ENCODE results near the gene GSTK1.

Gene GSTK1

GRCh38 chr7:143239813-143240212 is 23.4 kb upstream of the GSTK1 start:
- DNase-seq = no peak

GRCh38 chr7:143240291-143241168 is 22.7 kb upstream of the GSTK1 start:
- DNase-seq = peak; percentile 80 to 87

DNA sequence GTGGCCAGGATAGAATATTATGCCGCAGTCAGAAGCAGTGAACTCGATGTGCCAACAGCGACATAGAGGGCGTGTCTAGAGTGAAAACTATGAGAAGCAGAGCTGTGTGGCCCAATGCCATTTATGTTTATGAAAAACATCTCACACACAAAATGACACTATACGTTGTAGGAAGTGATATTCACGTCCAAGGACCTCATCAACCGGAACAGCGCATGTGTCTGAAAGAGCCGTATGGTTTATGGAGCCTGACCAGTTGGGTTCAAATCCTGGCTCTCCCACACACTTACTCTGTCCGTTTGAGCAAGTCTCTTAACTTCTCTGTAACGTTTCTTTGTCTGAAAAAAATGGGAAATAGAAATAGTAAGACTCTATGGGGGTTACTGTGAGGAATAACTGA is 20.9 kb upstream of the GSTK1 start:
- DNase-seq = no peak

GRCh38 chr7:143243111-143243510 is 20.1 kb upstream of the GSTK1 start:
- DNase-seq = no peak

DNA sequence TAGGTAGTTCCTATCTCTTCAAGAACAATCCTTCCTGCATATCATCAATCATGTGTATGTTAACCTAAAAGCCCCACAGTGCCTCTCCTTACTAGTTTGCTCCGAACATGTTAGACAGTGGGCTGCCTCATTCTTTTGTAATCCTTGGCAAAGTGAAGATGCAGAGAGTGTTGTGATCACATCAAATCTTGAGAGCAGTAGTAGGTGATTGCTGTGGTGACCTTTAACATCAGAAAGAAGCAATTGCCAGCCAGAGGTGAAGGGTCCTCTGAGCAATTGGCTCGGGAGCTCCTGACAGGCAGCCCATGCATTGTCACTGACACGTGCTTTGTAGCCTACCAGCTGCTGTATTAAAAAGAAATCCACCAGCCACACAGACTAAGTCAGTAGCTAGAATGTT is 19.6 kb upstream of the GSTK1 start:
- DNase-seq = no peak

- DNase-seq = no peak
Observed at GRCh38 chr7:143244321-143244720, 18.9 kb upstream of the GSTK1 start.

- DNase-seq = peak in 1 of 2 donors; percentile 18
Observed at GRCh38 chr7:143245123-143245522, 18.1 kb upstream of the GSTK1 start.

DNA sequence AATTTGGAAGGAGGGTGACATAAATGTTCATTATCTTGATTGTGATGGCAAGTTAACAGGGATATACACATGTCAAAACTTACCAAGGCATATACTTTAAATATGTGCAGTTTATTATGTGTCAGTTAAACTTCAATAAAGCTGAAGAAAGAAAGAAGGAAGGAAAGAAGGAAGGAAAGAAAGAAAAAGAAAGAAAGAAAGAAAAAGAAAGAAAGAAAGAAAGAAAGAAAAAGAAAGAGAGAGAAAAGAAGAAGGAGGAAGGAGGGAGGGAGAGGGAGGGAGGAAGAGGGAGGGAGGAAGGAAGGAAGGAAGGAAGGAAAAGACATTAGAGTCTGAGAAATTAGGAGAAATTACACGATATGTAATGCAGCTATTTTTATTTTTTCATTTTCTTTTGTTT is 15.9 kb upstream of the GSTK1 start:
- DNase-seq = no peak

DNA sequence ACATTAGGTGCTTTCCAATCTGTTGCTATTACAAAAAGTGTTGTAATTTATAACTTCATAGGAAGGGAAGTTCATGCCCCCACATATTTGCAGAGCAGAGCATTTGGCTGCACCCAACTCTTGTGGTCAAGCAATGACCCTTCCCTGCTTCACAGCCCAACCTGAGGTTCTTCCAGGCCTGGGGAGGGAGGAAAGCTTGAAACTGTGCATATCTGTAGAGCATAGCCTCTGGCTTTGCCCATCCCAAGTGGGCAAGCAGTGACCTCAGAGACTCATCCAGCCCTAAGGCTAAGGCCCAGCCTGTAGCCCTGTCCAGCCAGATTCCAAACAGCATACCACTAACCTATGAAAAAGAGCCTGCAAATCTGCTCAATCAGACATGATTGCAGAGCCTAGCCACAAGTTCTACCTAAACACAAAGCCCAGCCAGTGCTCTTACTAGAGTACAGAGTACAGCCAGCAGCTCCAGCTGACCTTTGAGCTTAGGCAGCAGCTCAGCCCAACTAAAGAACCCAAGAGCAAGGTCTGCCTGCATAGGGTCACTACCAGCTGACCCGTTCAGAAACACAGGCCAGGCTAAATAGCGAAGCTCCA is 14.4 kb upstream of the GSTK1 start:
- DNase-seq = no peak

DNA sequence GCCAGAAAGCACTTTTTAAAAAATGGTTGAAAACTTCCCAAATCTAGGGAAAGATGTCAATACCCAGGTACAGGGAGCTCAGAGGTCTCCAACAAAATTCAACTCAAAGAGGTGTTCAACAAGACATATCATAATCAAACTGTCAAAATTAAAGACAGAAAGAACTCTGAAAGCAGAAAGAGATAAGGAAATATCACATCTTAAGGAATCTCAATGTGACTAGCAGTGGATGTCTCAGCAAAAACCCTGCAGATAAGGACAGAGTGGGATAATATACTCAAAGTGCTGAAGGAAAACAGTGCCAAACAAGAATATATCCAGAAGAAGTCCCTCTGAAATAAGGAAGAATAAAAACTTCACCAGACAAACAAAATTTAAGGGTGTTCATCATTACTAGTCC is 13.0 kb upstream of the GSTK1 start:
- no peak for DNase-seq

- DNase-seq = peak in 1 of 2 donors; percentile 62
Observed at GRCh38 chr7:143250822-143251221, 12.4 kb upstream of the GSTK1 start.

GRCh38 chr7:143252006-143252405 is 11.2 kb upstream of the GSTK1 start:
- DNase-seq = peak in 1 of 2 donors; percentile 45

- peak in 1 of 2 donors; percentile 16 for DNase-seq
Observed at GRCh38 chr7:143255564-143255963, 7.7 kb upstream of the GSTK1 start.

- DNase-seq = no peak
Observed at GRCh38 chr7:143256325-143256724, 6.9 kb upstream of the GSTK1 start.

DNA sequence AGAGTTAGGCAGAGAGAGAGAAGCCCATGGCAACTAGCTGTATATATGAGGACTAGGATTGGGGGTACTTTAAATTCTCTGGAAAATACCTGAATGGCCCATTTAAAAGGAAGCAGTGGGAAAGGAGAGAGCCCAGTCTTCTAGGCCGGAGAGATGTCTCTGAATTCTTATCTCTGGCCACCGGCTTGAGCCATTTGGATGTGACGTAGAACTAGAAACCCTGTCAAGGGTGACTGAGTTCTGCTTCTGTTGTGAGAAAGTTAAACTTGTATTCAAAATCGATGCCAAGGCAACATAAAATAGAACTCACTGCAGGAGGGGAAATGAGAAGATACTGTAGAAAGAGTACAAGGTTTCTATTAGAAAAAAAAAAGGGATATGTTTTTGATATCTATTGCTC is 6.3 kb upstream of the GSTK1 start:
- peak in 1 of 2 donors; percentile 22 for DNase-seq

- DNase-seq = no peak
Observed at GRCh38 chr7:143257501-143257900, 5.7 kb upstream of the GSTK1 start.

DNA sequence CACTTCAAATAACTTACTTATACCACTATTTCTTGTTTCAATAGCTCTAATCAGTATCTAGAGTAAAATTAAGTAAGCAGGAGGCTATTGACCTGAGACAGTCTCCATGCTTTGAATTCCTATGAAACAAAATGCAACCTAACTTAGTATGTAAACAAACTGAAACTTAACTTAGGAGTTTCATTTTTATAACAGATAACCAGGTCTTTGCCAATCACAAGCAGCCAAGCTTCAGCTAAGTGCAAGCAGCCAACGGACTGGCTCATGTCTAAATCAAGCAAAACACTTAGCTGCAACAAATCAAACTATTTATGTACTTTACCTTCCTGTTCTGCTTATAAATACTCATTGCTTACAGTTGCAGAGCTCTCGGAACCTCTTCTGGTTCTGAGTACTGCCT is 4.4 kb upstream of the GSTK1 start:
- peak; percentile 43 to 64 for DNase-seq

DNA sequence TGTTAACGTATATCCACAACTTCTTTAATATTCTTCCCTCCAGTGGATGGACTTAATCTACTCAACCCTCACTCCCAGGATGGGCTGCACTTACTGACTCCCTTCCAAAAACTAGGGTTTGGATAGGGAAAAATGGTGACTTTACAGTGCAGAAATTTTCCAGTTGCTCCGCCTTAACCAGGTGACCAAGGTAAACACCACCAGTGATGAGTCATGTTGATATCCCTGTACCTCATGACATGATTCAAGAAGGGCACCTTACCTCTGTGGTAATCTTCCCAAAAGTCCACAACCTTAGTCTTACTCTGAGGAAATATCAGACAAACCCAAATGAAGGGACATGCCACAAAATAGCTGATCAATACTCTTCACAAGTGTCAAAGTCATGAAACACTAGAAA is 3.5 kb upstream of the GSTK1 start:
- DNase-seq = no peak

DNA sequence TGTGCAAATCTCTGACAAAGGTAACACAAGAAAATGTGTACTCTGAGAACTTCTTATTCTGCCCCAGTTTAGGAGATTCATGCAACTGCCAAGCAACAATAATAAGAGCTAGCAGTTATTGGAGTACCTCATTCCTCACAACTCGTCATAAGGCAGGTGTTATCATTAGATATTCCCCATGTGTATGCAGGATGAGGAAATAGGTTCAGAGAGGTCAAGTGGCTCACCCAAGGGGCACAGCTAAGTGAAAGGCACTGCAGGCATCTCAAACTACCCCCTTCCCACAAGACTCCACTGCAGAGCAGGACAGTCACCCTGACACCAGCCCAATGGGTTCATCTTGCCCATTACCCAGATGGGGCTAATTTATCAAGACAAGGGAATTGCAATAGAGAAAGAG is 1.3 kb upstream of the GSTK1 start:
- DNase-seq = no peak

DNA sequence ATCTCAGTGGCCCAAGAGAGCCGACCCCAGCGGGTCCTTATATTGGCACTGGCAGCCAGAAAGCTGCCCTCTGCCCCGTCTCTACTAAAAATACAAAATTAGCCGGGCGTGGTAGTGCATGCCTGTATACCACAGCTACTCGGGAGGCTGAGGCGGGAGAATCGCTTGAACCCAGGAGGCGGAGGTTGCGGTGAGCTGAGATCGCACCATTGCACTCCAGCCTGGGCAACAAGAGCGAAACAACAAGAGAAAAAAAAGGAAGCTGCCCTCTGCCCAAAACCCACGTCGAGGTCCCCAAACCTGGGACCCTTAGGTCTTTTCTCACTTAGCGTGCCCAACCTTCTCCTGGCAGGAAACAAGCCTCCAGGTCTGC is 941 bp downstream of the GSTK1 start:
- peak in 1 of 2 donors; percentile 12 for DNase-seq

DNA sequence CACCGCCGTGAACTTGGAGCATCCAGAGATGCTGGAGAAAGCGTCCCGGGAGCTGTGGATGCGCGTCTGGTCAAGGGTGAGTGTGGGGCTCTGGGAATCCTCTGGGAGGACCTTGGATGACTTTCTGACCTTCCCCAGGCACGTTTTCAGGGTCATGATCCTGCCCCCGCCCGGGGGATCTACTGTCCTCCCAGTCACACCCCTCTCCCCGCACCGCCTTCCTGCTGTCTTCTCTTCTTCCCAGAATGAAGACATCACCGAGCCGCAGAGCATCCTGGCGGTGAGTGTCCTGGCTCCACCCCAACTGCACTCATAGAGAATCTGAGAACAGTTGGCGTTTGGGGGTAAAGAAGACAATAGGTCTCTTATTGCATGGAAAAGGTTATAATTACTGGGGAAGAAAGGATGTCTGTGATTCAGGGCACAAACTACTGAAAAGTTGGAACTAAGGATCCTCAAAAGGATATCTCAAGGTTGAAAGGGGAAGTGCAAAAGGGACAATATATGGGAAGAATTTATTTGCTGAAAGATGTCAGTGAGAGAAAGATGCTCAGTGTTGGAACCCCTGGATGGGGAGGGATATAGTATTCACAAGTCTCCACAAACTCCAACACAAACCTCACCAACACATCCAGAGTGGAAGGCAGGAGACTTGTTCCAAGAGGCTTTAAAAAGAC is 1.9 kb downstream of the GSTK1 start:
- DNase-seq = no peak

- DNase-seq = no peak
Observed at GRCh38 chr7:143269251-143269650, 6.0 kb downstream of the GSTK1 start.

- DNase-seq = no peak
Observed at GRCh38 chr7:143271240-143271639, 8.0 kb downstream of the GSTK1 start.

- DNase-seq = no peak
Observed at GRCh38 chr7:143272871-143273270, 9.6 kb downstream of the GSTK1 start.
